Peyer's patch (tissue), 4 donors: Measurements from ENCODE around the gene SH3TC2.

Experiments used
- CTCF ChIP-seq, 6 experiments: fragments of 450-650 bp in 4 of 6; fragments of 200-600 bp in 2 of 6; sonication (generic) in 1 of 6; IDR thresholded peaks; one replicate each; pipeline ENCODE4 v1.5.1; 2017 to 2019; ENCODE audit warnings: antibody characterized with exemption in 6 of 6, mild to moderate bottlenecking in 3 of 6, moderate library complexity in 1 of 6
- POLR2A ChIP-seq, 2 donors: fragments of 450-650 bp; IDR thresholded peaks; one replicate each; pipeline ENCODE4 v1.5.1; 2017; ENCODE audit warnings: antibody characterized with exemption in 2 of 2, mild to moderate bottlenecking in 2 of 2, moderate library complexity in 2 of 2

DNA sequence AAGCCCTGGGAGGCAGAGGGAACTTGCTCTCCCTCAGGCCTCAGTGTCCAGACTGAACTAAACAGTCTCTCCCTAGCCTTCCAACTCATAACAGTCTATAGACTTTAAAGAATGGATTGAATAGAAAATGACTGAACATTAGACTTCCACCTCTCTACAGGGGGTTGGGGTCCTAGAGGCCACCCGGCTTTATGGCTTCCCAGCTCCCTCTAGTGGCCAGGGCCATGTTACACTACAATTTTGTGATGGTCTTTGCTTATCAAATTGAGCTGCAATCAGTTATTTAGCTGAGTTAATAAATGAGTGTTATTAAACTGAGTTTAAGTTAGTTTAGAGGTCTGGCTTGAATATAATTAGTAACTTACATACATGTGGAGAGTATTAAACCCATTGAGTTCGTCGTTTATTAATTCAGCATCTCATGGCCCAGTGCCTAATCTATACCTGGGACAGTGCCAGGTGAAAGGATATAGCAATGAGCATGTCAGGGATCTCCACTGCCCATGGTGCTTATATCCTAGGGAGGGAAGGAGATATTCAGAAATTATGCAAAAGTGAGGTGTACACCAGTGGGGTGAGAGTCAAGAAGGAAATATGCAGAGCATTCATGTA lies 105.2 kb downstream of the SH3TC2 start:
- TF ChIP-seq CTCF (IDR thresholded peaks at IDR 0.05) (peak; percentile 42 to 81 (median 64)), POLR2A (IDR thresholded peaks at IDR 0.05) (no peak)
